H1 (cell line): ENCODE results near the gene MAPKAP1. TPM values are rescaled to one million over a fixed set of nuclear protein-coding genes. Genes with fewer than 3 reads are reported as not detected.
A peak's percentile ranks its signal among the peaks of the same experiment; 100 is the strongest.

Experiments used
- CTCF ChIA-PET: fragments of 300-600 bp; sonication (Branson Sonifier 250); formaldehyde crosslinking; loops from one replicate; lab custom pipeline; 2021; ENCODE audit not compliant: partially characterized antibody; lab: Charles Lee
- POLR2A ChIA-PET: fragments of 300-600 bp; sonication (Branson Sonifier 250); formaldehyde crosslinking; loops from one replicate; lab custom pipeline; 2021; ENCODE audit warnings: inconsistent platforms; ENCODE audit not compliant: partially characterized antibody; lab: Charles Lee
- DNase-seq, 2 experiments: peaks; one replicate each; pipeline versions ENCODE4 v3.0.0 to v3.0.0-alpha.2; 2010 to 2022; ENCODE audit warnings: low spot score in 2 of 2, low read depth in 1 of 2, mixed read lengths in 1 of 2
- FAIRE-seq: peaks from 2 replicates; lab custom pipeline; 2011; peaks lifted over from hg19 to GRCh38; lab: Jason Lieb, UNC
- H2AFZ ChIP-seq: 2 replicates; pipeline ENCODE4 v1.8.1; 2012; ENCODE audit warnings: low read length, inconsistent platforms
- H2AK5ac ChIP-seq: 2 replicates; pipeline ENCODE4 v1.6.1; 2013; ENCODE audit warnings: low read depth, low read length
- H2BK120ac ChIP-seq: replicated peaks from 2 replicates; pipeline ENCODE3; 2013; ENCODE audit warnings: low read depth, low read length, inconsistent platforms
- H2BK12ac ChIP-seq: 2 replicates; pipeline ENCODE4 v1.6.1; 2013; ENCODE audit warnings: low read depth, low read length
- H2BK15ac ChIP-seq: 2 replicates; pipeline ENCODE4 v1.6.1; 2013; ENCODE audit warnings: low read length
- H2BK20ac ChIP-seq: 2 replicates; pipeline ENCODE4 v1.6.1; 2013; ENCODE audit warnings: low read length
- H2BK5ac ChIP-seq: 2 replicates; pipeline ENCODE4 v1.6.1; 2013; ENCODE audit warnings: low read depth, low read length
- H3K14ac ChIP-seq: 2 replicates; pipeline ENCODE4 v1.6.1; 2013; ENCODE audit warnings: inconsistent platforms; ENCODE audit not compliant: insufficient read length
- H3K18ac ChIP-seq: 2 replicates; pipeline ENCODE4 v1.6.1; 2013; ENCODE audit warnings: low read length; ENCODE audit errors: extremely low read depth
- H3K23ac ChIP-seq: 2 replicates; pipeline ENCODE4 v1.6.1; 2013; ENCODE audit warnings: inconsistent platforms; ENCODE audit not compliant: insufficient read length
- H3K23me2 ChIP-seq: 2 replicates; pipeline ENCODE4 v1.6.1; 2013; ENCODE audit warnings: low read depth, low read length
- H3K27ac ChIP-seq: 2 replicates; pipeline ENCODE4 v1.6.1; 2011; ENCODE audit warnings: low read depth, low read length, inconsistent platforms
- H3K27me3 ChIP-seq, 4 experiments: replicated peaks in 1 of 4; 1 replicate in 1 of 4; 2 replicates in 3 of 4; pipeline versions ENCODE4 v1.6.1 to v1.8.1; 2011 to 2013; ENCODE audit warnings: low read length in 3 of 4, mild to moderate bottlenecking in 3 of 4, inconsistent platforms in 2 of 4, mixed read lengths in 2 of 4, moderate library complexity in 1 of 4; ENCODE audit not compliant: control insufficient read depth in 3 of 4, insufficient read depth in 3 of 4; ENCODE audit errors: extremely low read depth in 1 of 4
- H3K36me3 ChIP-seq, 4 experiments: 2 replicates each; pipeline versions ENCODE4 v1.6.1 to v1.8.1; 2011 to 2013; ENCODE audit warnings: mild to moderate bottlenecking in 4 of 4, low read length in 3 of 4, moderate library complexity in 2 of 4, control low read depth in 1 of 4, inconsistent platforms in 1 of 4; ENCODE audit not compliant: insufficient read depth in 4 of 4, control insufficient read depth in 2 of 4
- H3K4ac ChIP-seq: replicated peaks from 2 replicates; pipeline ENCODE3; 2013; ENCODE audit warnings: low read length, low read depth, mixed read lengths, inconsistent platforms; ENCODE audit not compliant: insufficient read length
- H3K4me1 ChIP-seq, 4 experiments: replicated peaks in 1 of 4; 1 replicate in 1 of 4; 2 replicates in 3 of 4; pipeline versions ENCODE4 v1.6.1 to v1.8.1; 2011 to 2013; ENCODE audit warnings: low read length in 3 of 4, inconsistent platforms in 2 of 4, mixed read lengths in 1 of 4; ENCODE audit not compliant: insufficient read depth in 4 of 4, control insufficient read depth in 3 of 4
- H3K4me2 ChIP-seq, 2 experiments: 2 replicates each; pipeline versions ENCODE4 v1.6.1 to v1.8.1; 2011 to 2013; ENCODE audit warnings: low read depth in 2 of 2, low read length in 2 of 2, control low read depth in 1 of 2, inconsistent platforms in 1 of 2, mild to moderate bottlenecking in 1 of 2; ENCODE audit not compliant: insufficient read depth in 1 of 2
- H3K4me3 ChIP-seq, 4 experiments: fragments of 200-600, 300-600 bp in 1 of 4; sonication (generic), shearing (Covaris generic), sonication (Bioruptor Twin) in 1 of 4; 2 replicates each; pipeline versions ENCODE4 v1.5.1 to v1.8.1; 2011 to 2016; ENCODE audit warnings: low read length in 4 of 4, low read depth in 3 of 4, control low read depth in 2 of 4, inconsistent platforms in 2 of 4, mild to moderate bottlenecking in 2 of 4, mixed read lengths in 1 of 4, moderate library complexity in 1 of 4; ENCODE audit not compliant: insufficient read depth in 2 of 4; ENCODE audit errors: extremely low read depth in 1 of 4
- H3K56ac ChIP-seq: replicated peaks from 2 replicates; pipeline ENCODE3; 2013; ENCODE audit warnings: low read depth, mild to moderate bottlenecking, mixed read lengths, low read length, inconsistent platforms; ENCODE audit not compliant: insufficient read length
- H3K79me1 ChIP-seq: 2 replicates; pipeline ENCODE4 v1.6.1; 2013; ENCODE audit warnings: low read depth, low read length, control low read depth
- H3K79me2 ChIP-seq, 2 experiments: 2 replicates each; pipeline versions ENCODE4 v1.6.1 to v1.8.1; 2012 to 2013; ENCODE audit warnings: low read length in 2 of 2, mild to moderate bottlenecking in 2 of 2, inconsistent platforms in 1 of 2; ENCODE audit not compliant: insufficient read depth in 2 of 2, control insufficient read depth in 1 of 2
- H3K9ac ChIP-seq, 4 experiments: replicated peaks in 1 of 4; 1 replicate in 1 of 4; 2 replicates in 3 of 4; pipeline versions ENCODE4 v1.6.1 to v1.8.1; 2011 to 2013; ENCODE audit warnings: low read depth in 3 of 4, low read length in 3 of 4, control low read depth in 2 of 4, mild to moderate bottlenecking in 2 of 4, moderate library complexity in 2 of 4, inconsistent platforms in 1 of 4; ENCODE audit errors: extremely low read depth in 1 of 4
- H3K9me3 ChIP-seq, 2 experiments: 2 replicates each; pipeline versions ENCODE4 v1.6.1 to v1.8.1; 2012 to 2013; ENCODE audit warnings: mild to moderate bottlenecking in 2 of 2, moderate library complexity in 2 of 2, control low read depth in 1 of 2, inconsistent platforms in 1 of 2, low read depth in 1 of 2, low read length in 1 of 2, mixed read lengths in 1 of 2; ENCODE audit not compliant: insufficient read depth in 2 of 2
- H4K20me1 ChIP-seq, 2 experiments: replicated peaks in 1 of 2; 2 replicates each; pipeline versions ENCODE3 to v1.8.1; 2011 to 2013; ENCODE audit warnings: inconsistent platforms in 2 of 2, low read length in 2 of 2, mild to moderate bottlenecking in 1 of 2; ENCODE audit not compliant: insufficient read depth in 2 of 2, control insufficient read depth in 1 of 2
- H4K5ac ChIP-seq: 2 replicates; pipeline ENCODE4 v1.6.1; 2013; ENCODE audit warnings: low read length, low read depth, mixed read lengths, inconsistent platforms; ENCODE audit not compliant: insufficient read length
- H4K8ac ChIP-seq: 2 replicates; pipeline ENCODE4 v1.8.0; 2013; ENCODE audit warnings: mild to moderate bottlenecking, moderate library complexity, low read length, inconsistent platforms; ENCODE audit not compliant: insufficient read depth; ENCODE audit errors: extremely low read depth
- H4K91ac ChIP-seq: replicated peaks from 2 replicates; pipeline ENCODE3; 2013; ENCODE audit warnings: low read length, mixed read lengths, inconsistent platforms; ENCODE audit not compliant: insufficient read length
- CBX8 ChIP-seq: fragments of 300-800, 300-1000 bp; sonication (generic); IDR thresholded peaks from 2 replicates; pipeline ENCODE4 v1.7.1; 2016; ENCODE audit warnings: low read depth, low read length, borderline replicate concordance
- NRF1 ChIP-seq: IDR thresholded peaks from 2 replicates; pipeline ENCODE4 v1.6.1; 2011; ENCODE audit warnings: mild to moderate bottlenecking, low read depth, low read length, improper control_type of control experiment
- WGBS, 2 experiments: shearing (Covaris generic) in 1 of 2; methylation state at CpG; one replicate each; pipeline versions ENCODE4 v1.1.6 to v1.1.7; 2013 to 2015; ENCODE audit warnings: low lambda C conversion rate in 2 of 2, mixed read lengths in 2 of 2, inconsistent platforms in 1 of 2, low coverage in 1 of 2, missing lambda C conversion rate in 1 of 2; ENCODE audit not compliant: insufficient replicate concordance in 2 of 2, insufficient coverage in 1 of 2, insufficient read length in 1 of 2; ENCODE audit errors: extremely low coverage in 1 of 2, missing lambda C conversion rate in 1 of 2; 5-methylcytosine and 5-hydroxymethylcytosine counted together
- polyA plus RNA-seq, 7 experiments: library from polyadenylated mRNA; depleted of rRNA in 3 of 7; stranded (reverse) in 5 of 7; unstranded in 2 of 7; fragments of >200 nt in 5 of 7; fragments of 200-250 nt in 2 of 7; gene quantifications; 1 replicate in 5 of 7; 2 replicates in 1 of 7; 4 replicates in 1 of 7; pipeline versions ENCODE4 v1.2.1 to v1.2.3, GENCODE V29; 2011 to 2013; ENCODE audit warnings: missing spikeins in 2 of 7, mixed read lengths in 2 of 7
- total RNA-seq: library from RNA; stranded (reverse); fragmentation: NEBNext Ultra II Directional; extraction: Animal tissue kit (Norgen Biotek cat#: 25700); gene quantifications from 2 replicates; pipeline ENCODE4 v1.2.1, GENCODE V29; 2021

The MAPKAP1 gene
- total and polyA plus RNA-seq, 2 of the 8 experiments (the other 6 are each of a cell fraction or from before 2014, with no cell fraction given) = 79.2 to 140 TPM

DNA sequence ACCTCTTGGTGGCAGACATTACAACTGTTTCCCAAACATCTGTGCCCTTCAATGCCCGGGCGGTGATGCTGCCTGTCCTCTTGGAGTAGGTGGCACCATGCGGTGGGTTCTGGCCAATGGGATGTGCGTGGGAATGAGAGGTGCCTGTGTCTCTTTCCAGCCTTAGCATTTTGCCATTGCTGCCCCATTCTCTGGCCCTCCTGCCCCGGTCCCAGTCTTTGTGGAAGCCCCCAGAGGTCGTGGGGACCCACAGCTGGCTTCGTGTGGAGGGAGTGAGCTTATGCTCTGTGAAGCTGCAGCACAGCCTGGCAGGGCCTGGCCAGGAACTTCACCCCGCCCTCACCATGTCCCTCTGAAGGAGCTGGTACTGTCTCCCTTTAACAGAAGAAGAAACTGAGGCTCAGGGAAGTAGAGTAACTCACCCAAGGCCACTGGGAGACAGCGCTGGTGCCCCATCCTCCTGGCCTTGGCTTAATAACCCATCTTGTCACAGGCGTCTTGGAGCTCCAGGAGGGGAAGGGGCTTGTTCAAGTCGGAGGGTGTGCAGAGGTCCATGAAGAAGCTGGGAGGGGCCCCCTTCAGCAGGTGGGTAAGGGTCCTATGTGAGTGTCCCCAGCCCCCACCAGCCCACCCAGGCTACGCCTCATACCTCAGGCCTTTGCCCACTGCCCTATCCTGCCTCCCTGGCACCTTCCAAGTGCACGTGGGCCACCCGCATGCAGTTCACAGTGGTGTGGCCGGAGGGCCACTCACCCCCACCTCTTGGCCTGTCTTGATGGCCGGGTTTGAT, 271.8 kb downstream of the MAPKAP1 start:
- H3K23ac ChIP-seq = no peak overlapping the region
- no peak overlapping the region for H3K4me2 ChIP-seq
- POLR2A ChIA-PET = interaction anchor here (1.1 kb wide), 1 partner anchor 9 kb away, joined by 3 read pairs; no protein-coding TSS in a partner anchor
- no peak overlapping the region for H3K14ac ChIP-seq
- no peak overlapping the region for H2AFZ ChIP-seq
- FAIRE-seq (no peak), DNase-seq (no peak)
- no peaks in the 10 kb centered on the region for H3K23me2 ChIP-seq
- H3K4me3 ChIP-seq = no peak overlapping the region
- H2BK5ac ChIP-seq = no peak overlapping the region
- CTCF ChIA-PET = interaction anchor here (0.7 to 2.1 kb wide), 5 partner anchors 8 to 190 kb away, joined by 3 to 10 read pairs (median 3); no protein-coding TSS in a partner anchor
- peak overlapping the region; percentile 82; the same call in 1 of the 2 replicates for H4K8ac ChIP-seq
- H3K27me3 ChIP-seq = no peaks in the 10 kb centered on the region
- no peaks in the 10 kb centered on the region for H3K79me1 ChIP-seq
- H4K20me1 ChIP-seq = no peaks in the 10 kb centered on the region
- no peak overlapping the region for H4K91ac ChIP-seq
- no peak overlapping the region for H2BK15ac ChIP-seq
- no peaks in the 10 kb centered on the region for H3K36me3 ChIP-seq
- H3K56ac ChIP-seq = no peak overlapping the region
- H3K18ac ChIP-seq = no peak overlapping the region
- H2BK20ac ChIP-seq = no peak overlapping the region
- no peak overlapping the region for H3K27ac ChIP-seq
- no peak overlapping the region for H2BK12ac ChIP-seq
- H3K4ac ChIP-seq = no peak overlapping the region
- 92% methylated on average over 16 of the region's 16 CpGs; no CpG with 5 or more reads in 1 of the 2 experiments for WGBS, 2 experiments
- peaks cover 0 to 8% (median 3%) of the 10 kb centered on the region in 4 experiments; a peak in 5 of 7 replicates for H3K4me1 ChIP-seq
- no peaks in the 10 kb centered on the region for H3K79me2 ChIP-seq
- no peaks in the 10 kb centered on the region for H3K9me3 ChIP-seq
- no peak overlapping the region for H3K9ac ChIP-seq
- no peak overlapping the region for H2AK5ac ChIP-seq
- TF ChIP-seq NRF1 (no peak), CBX8 (no peak)
- H2BK120ac ChIP-seq = no peak overlapping the region
- no peak overlapping the region for H4K5ac ChIP-seq
